GM20431 (cell line): ENCODE results near the gene SEPTIN8.

Experiments used
- in situ Hi-C: fragments of 300-500 bp; cut with MseI, MboI; formaldehyde crosslinking; loops from one replicate; pipeline ENCODE4 v1.15.0; 2020; ENCODE audit warnings: low sequenced_read_pairs; ENCODE audit not compliant: unreplicated experiment

SEPTIN8 gene

GRCh38 chr5:132751971-132752580 lies 25.0 kb downstream of the SEPTIN8 start:
- in situ Hi-C loops, result no loop called here

- in situ Hi-C loops, result no loop called here
Observed at GRCh38 chr5:132751444-132751843, 25.6 kb downstream of the SEPTIN8 start.

GRCh38 chr5:132750471-132751230 lies 26.4 kb downstream of the SEPTIN8 start:
- in situ Hi-C loops, result no loop called here

- in situ Hi-C loops, result no loop called here
Observed at GRCh38 chr5:132749506-132749905, 27.5 kb downstream of the SEPTIN8 start.

- in situ Hi-C loops, result no loop called here
Observed at GRCh38 chr5:132748522-132749000, 28.5 kb downstream of the SEPTIN8 start.

GRCh38 chr5:132747616-132748440 lies 29.2 kb downstream of the SEPTIN8 start:
- in situ Hi-C loops, result no loop called here

GRCh38 chr5:132746954-132747615 lies 30.0 kb downstream of the SEPTIN8 start, which contains the start of gene CCNI2:
CCNI2 (plus strand) TSS chr5:132747426; CDS start chr5:132747496, 70 bp downstream.
- in situ Hi-C loops, result no loop called here

GRCh38 chr5:132746592-132746953 lies 30.5 kb downstream of the SEPTIN8 start:
- in situ Hi-C loops, result no loop called here

GRCh38 chr5:132744659-132745058 lies 32.4 kb downstream of the SEPTIN8 start:
- in situ Hi-C loops, result no loop called here

GRCh38 chr5:132742626-132743025 lies 34.4 kb downstream of the SEPTIN8 start:
- in situ Hi-C loops, result no loop called here

- in situ Hi-C loops, result no loop called here
Observed at GRCh38 chr5:132742158-132742557, 34.9 kb downstream of the SEPTIN8 start.

GRCh38 chr5:132739232-132739631 lies 37.8 kb downstream of the SEPTIN8 start:
- in situ Hi-C loops, result no loop called here

- in situ Hi-C loops, result no loop called here
Observed at GRCh38 chr5:132737982-132738681, 38.9 kb downstream of the SEPTIN8 start.

GRCh38 chr5:132736853-132737833 lies 39.9 kb downstream of the SEPTIN8 start, which contains the start of gene KIF3A:
KIF3A (minus strand) TSS chr5:132737546; CDS start chr5:132737419, 127 bp downstream.
- in situ Hi-C loops, result no loop called here

GRCh38 chr5:132734687-132735086 lies 42.4 kb downstream of the SEPTIN8 start:
- in situ Hi-C loops, result no loop called here

- in situ Hi-C loops, result no loop called here
Observed at GRCh38 chr5:132733499-132734148, 43.4 kb downstream of the SEPTIN8 start.

- in situ Hi-C loops, result no loop called here
Observed at GRCh38 chr5:132729896-132730295, 47.1 kb downstream of the SEPTIN8 start.

- in situ Hi-C loops, result no loop called here
Observed at GRCh38 chr5:132725745-132726144, 51.3 kb downstream of the SEPTIN8 start.
